C4-2B (cell line): ENCODE results near the gene FHOD3.

Experiments used
- ZFX ChIP-seq: fragments of 450-650 bp; IDR thresholded peaks from 2 replicates; pipeline ENCODE4 v1.6.1; 2017
- TF ChIP-seq, protein P1 (sequence below): fragments of 450-650 bp; conservative IDR thresholded peaks from 2 replicates; pipeline ENCODE4 v1.5.1; 2017; ENCODE audit warnings: mild to moderate bottlenecking

DNA sequence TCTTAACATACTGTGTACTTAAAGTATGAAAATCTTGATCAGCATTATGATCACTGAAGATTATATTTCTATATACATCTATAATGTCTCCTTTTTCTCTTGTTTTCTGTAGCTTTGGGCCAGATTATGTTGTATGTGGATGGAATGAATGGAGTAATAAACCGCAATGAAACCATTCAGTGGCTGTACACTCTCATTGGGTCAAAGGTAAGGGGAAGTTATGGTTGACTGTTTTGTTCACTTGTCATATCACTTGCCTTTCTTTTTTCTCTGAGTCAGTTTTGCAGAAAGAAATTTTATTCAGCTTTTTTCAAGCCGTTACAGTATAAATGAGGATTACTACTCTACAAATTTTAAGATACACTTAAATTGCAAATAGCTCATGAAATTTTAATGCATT is 278.8 kb downstream of the FHOD3 start:
- TF ChIP-seq, protein P1, sequence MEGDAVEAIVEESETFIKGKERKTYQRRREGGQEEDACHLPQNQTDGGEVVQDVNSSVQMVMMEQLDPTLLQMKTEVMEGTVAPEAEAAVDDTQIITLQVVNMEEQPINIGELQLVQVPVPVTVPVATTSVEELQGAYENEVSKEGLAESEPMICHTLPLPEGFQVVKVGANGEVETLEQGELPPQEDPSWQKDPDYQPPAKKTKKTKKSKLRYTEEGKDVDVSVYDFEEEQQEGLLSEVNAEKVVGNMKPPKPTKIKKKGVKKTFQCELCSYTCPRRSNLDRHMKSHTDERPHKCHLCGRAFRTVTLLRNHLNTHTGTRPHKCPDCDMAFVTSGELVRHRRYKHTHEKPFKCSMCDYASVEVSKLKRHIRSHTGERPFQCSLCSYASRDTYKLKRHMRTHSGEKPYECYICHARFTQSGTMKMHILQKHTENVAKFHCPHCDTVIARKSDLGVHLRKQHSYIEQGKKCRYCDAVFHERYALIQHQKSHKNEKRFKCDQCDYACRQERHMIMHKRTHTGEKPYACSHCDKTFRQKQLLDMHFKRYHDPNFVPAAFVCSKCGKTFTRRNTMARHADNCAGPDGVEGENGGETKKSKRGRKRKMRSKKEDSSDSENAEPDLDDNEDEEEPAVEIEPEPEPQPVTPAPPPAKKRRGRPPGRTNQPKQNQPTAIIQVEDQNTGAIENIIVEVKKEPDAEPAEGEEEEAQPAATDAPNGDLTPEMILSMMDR: no peak
- no peak for TF ChIP-seq ZFX
